Measurements from ENCODE around the gene MITF. TPM values are rescaled to one million over a fixed set of nuclear protein-coding genes. Genes with fewer than 3 reads are reported as not detected.
A peak's percentile ranks its signal among the peaks of the same experiment; 100 is the strongest.

Gene MITF
- total RNA-seq, 4 donors from 2014 or later, result 71.1 to 139 (median 109) TPM

DNA sequence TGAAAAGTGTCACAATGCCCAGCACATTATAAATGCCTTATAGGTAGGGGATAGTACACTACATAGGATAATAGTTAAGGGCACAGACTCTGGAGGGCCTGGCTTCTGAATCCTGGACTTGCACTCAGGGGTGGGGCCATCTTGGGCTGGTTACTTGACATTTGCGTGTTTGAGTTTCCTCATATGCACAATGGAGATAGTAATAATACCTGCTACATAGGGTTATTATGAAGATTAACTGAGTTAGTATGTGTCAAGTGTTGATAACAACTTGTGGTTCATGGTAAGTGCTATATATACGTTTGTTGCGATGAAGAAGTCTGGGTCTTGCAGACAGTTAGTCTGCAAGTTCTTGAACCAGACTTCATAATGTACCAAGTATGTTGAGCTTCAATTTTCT is 37.0 kb downstream of the MITF start:
- Histone ChIP-seq H3K9me3 (no peaks in the 10 kb centered on the region), H3K27ac (no peak overlapping the region), H3K27me3 (no peaks in the 10 kb centered on the region), H3K36me3 (no peaks in the 10 kb centered on the region), H3K4me1 (peaks cover 64 to 66% of the 10 kb centered on the region in 2 donors), H3K4me3 (no peak overlapping the region)
- in situ Hi-C loops (cut with MboI; ENCODE audit: low sequenced_read_pairs in 4 of 4), result no loop called here
- ATAC-seq, result no peak
- DNase-seq, result no peak
- intact Hi-C loops (cut with DNase I; ENCODE audit: low total_unique reads), result no loop called here
- TF ChIP-seq, protein P1, sequence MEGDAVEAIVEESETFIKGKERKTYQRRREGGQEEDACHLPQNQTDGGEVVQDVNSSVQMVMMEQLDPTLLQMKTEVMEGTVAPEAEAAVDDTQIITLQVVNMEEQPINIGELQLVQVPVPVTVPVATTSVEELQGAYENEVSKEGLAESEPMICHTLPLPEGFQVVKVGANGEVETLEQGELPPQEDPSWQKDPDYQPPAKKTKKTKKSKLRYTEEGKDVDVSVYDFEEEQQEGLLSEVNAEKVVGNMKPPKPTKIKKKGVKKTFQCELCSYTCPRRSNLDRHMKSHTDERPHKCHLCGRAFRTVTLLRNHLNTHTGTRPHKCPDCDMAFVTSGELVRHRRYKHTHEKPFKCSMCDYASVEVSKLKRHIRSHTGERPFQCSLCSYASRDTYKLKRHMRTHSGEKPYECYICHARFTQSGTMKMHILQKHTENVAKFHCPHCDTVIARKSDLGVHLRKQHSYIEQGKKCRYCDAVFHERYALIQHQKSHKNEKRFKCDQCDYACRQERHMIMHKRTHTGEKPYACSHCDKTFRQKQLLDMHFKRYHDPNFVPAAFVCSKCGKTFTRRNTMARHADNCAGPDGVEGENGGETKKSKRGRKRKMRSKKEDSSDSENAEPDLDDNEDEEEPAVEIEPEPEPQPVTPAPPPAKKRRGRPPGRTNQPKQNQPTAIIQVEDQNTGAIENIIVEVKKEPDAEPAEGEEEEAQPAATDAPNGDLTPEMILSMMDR (IDR thresholded peaks at IDR 0.05 in 4 of 5, conservative IDR thresholded peaks at IDR 0.05 in 1 of 5), result no peak
- no peak for TF ChIP-seq POLR2A (IDR thresholded peaks at IDR 0.05)

- Histone ChIP-seq H3K27ac (no peak overlapping the region), H3K9me3 (no peaks in the 10 kb centered on the region), H3K36me3 (no peaks in the 10 kb centered on the region), H3K4me3 (no peak overlapping the region), H3K4me1 (peaks cover 60 to 66% of the 10 kb centered on the region in 2 donors), H3K27me3 (no peaks in the 10 kb centered on the region)
- in situ Hi-C loops (cut with MboI; ENCODE audit: low sequenced_read_pairs in 4 of 4), result no loop called here
- ATAC-seq (no peak), DNase-seq (no peak)
- intact Hi-C loops (cut with DNase I; ENCODE audit: low total_unique reads), result no loop called here
- TF ChIP-seq POLR2A (IDR thresholded peaks at IDR 0.05), result no peak
- TF ChIP-seq, protein P1 (IDR thresholded peaks at IDR 0.05 in 4 of 5, conservative IDR thresholded peaks at IDR 0.05 in 1 of 5), result no peak
These were observed 37.8 kb downstream of the MITF start for GRCh38 chr3:69776920-69777581.

GRCh38 chr3:69777582-69777967 is 38.3 kb downstream of the MITF start:
- no peaks in the 10 kb centered on the region for H3K9me3 ChIP-seq
- H3K4me3 ChIP-seq, result no peak overlapping the region
- H3K27me3 ChIP-seq, result no peaks in the 10 kb centered on the region
- in situ Hi-C loops (cut with MboI; ENCODE audit: low sequenced_read_pairs in 4 of 4) (no loop called here), intact Hi-C loops (cut with DNase I; ENCODE audit: low total_unique reads) (no loop called here)
- no peak for ATAC-seq
- H3K36me3 ChIP-seq, result no peaks in the 10 kb centered on the region
- TF ChIP-seq POLR2A (IDR thresholded peaks at IDR 0.05), result no peak
- TF ChIP-seq, protein P1 (IDR thresholded peaks at IDR 0.05 in 4 of 5, conservative IDR thresholded peaks at IDR 0.05 in 1 of 5), result no peak
- H3K4me1 ChIP-seq, result peaks cover 55 to 64% of the 10 kb centered on the region in 2 donors
- no peak overlapping the region for H3K27ac ChIP-seq
- no peak for DNase-seq

DNA sequence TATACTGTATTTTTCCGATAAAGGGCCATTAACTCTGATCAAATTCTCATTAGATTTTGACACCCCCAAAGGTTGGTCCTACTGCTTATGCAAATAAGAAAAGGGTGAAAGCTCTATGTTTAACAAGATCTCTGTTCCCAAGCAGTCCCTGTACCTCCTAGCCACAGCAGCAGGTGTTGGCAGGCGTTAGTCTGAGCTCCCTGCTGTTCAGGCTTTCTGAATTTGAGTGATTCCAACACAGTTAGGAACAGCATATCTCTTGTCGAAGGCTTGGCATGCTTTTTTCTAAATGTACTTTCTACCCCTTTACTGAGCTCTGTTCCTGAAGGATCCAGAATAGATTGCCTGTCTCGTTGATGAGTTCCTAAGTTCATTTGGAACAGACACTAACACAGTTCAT is 42.3 kb downstream of the MITF start:
- Histone ChIP-seq H3K4me3 (no peak overlapping the region), H3K27me3 (no peaks in the 10 kb centered on the region), H3K9me3 (no peaks in the 10 kb centered on the region), H3K36me3 (no peaks in the 10 kb centered on the region), H3K27ac (peak overlapping the region in 2 of 4 donors; percentile 42 to 47), H3K4me1 (peaks cover 60% of the 10 kb centered on the region in 2 donors)
- no peak for TF ChIP-seq POLR2A (IDR thresholded peaks at IDR 0.05)
- TF ChIP-seq, protein P1 (IDR thresholded peaks at IDR 0.05 in 4 of 5, conservative IDR thresholded peaks at IDR 0.05 in 1 of 5), result no peak
- ATAC-seq (no peak), DNase-seq (no peak)
- in situ Hi-C loops (cut with MboI; ENCODE audit: low sequenced_read_pairs in 4 of 4) (no loop called here), intact Hi-C loops (cut with DNase I; ENCODE audit: low total_unique reads) (loop anchor here (10.0 kb wide), 1 partner anchor 657 kb away; the partner anchor contains the start of gene LMOD3)

Data from gastrocnemius medialis (tissue), 4 donors.